CD4-positive, CD25-positive, alpha-beta regulatory T cell (primary cell): ENCODE data around the gene CDK9. TPM values are rescaled to one million over a fixed set of nuclear protein-coding genes. Genes with fewer than 3 reads are reported as not detected.
A peak's percentile ranks its signal among the peaks of the same experiment; 100 is the strongest.

Experiments
- ATAC-seq, 2 donors: fragments of 150-1000 bp; cut with Tn5 transposase; one replicate each; pipeline ENCODE4 v1.10.0; 2021; ENCODE audit warnings: low read depth in 2 of 2, moderate number of reproducible peaks in 2 of 2, moderate library complexity in 1 of 2
- DNase-seq, 3 donors: peaks; one replicate each; pipeline versions ENCODE4 v3.0.0 to v3.0.0-alpha.2; 2012 to 2022; ENCODE audit warnings: mixed read lengths in 1 of 3
- H3K27ac ChIP-seq: one replicate; pipeline ENCODE4 v1.7.0; 2013; ENCODE audit warnings: mild to moderate bottlenecking, low read length; ENCODE audit not compliant: insufficient read depth, poor library complexity, severe bottlenecking
- H3K27me3 ChIP-seq: one replicate; pipeline ENCODE4 v1.7.0; 2013; ENCODE audit warnings: low read length; ENCODE audit not compliant: control insufficient read depth, insufficient read depth
- H3K36me3 ChIP-seq: one replicate; pipeline ENCODE4 v1.7.0; 2013; ENCODE audit warnings: mild to moderate bottlenecking, low read length, moderate library complexity; ENCODE audit not compliant: control insufficient read depth, insufficient read depth
- H3K4me1 ChIP-seq: 2 replicates; pipeline ENCODE4 v1.7.0; 2013; ENCODE audit warnings: mild to moderate bottlenecking, low read length; ENCODE audit not compliant: insufficient read depth, control insufficient read depth, poor library complexity, severe bottlenecking
- H3K4me3 ChIP-seq: one replicate; pipeline ENCODE4 v1.7.0; 2013; ENCODE audit warnings: low read depth, mild to moderate bottlenecking, low read length, moderate library complexity
- H3K9me3 ChIP-seq, 2 experiments: 1 replicate in 1 of 2; 2 replicates in 1 of 2; pipeline ENCODE4 v1.7.0; 2013; ENCODE audit warnings: low read length in 2 of 2, mild to moderate bottlenecking in 1 of 2, moderate library complexity in 1 of 2; ENCODE audit not compliant: control insufficient read depth in 2 of 2
- H3K27ac Mint-ChIP-seq, 3 donors: one replicate each; pipeline ENCODE4 v1.8.0; 2020 to 2022; ENCODE audit warnings: mild to moderate bottlenecking in 3 of 3, mixed read lengths in 3 of 3, moderate library complexity in 2 of 3
- H3K27me3 Mint-ChIP-seq: one replicate; pipeline ENCODE4 v1.8.0; 2022; ENCODE audit warnings: mild to moderate bottlenecking, mixed read lengths
- H3K36me3 Mint-ChIP-seq: one replicate; pipeline ENCODE4 v1.8.0; 2020; ENCODE audit warnings: mixed read lengths
- H3K4me1 Mint-ChIP-seq, 4 donors: one replicate each; pipeline ENCODE4 v1.8.0; 2020 to 2022; ENCODE audit warnings: mixed read lengths in 4 of 4, mild to moderate bottlenecking in 1 of 4
- H3K4me3 Mint-ChIP-seq, 4 donors: one replicate each; pipeline ENCODE4 v1.8.0; 2020 to 2022; ENCODE audit warnings: mild to moderate bottlenecking in 4 of 4, mixed read lengths in 4 of 4, moderate library complexity in 3 of 4
- H3K9me3 Mint-ChIP-seq, 7 donors: one replicate each; pipeline ENCODE4 v1.8.0; 2020 to 2022; ENCODE audit warnings: mixed read lengths in 7 of 7, mild to moderate bottlenecking in 3 of 7, moderate library complexity in 2 of 7
- polyA plus RNA-seq, 4 donors: library from polyadenylated mRNA; unstranded; fragments of 300-500 nt; fragmentation: Illumina TruSeq; gene quantifications; one replicate each; pipeline ENCODE4 v1.2.3, GENCODE V29; 2021
- total RNA-seq: library from RNA; stranded (reverse); gene quantifications from one replicate; pipeline ENCODE4 v1.2.3, GENCODE V29; 2022

Gene CDK9
- total RNA-seq = 89.3 TPM
- polyA plus RNA-seq = 10 to 100 TPM; 43.3 to 67.4 (median 53.3) TPM

DNA sequence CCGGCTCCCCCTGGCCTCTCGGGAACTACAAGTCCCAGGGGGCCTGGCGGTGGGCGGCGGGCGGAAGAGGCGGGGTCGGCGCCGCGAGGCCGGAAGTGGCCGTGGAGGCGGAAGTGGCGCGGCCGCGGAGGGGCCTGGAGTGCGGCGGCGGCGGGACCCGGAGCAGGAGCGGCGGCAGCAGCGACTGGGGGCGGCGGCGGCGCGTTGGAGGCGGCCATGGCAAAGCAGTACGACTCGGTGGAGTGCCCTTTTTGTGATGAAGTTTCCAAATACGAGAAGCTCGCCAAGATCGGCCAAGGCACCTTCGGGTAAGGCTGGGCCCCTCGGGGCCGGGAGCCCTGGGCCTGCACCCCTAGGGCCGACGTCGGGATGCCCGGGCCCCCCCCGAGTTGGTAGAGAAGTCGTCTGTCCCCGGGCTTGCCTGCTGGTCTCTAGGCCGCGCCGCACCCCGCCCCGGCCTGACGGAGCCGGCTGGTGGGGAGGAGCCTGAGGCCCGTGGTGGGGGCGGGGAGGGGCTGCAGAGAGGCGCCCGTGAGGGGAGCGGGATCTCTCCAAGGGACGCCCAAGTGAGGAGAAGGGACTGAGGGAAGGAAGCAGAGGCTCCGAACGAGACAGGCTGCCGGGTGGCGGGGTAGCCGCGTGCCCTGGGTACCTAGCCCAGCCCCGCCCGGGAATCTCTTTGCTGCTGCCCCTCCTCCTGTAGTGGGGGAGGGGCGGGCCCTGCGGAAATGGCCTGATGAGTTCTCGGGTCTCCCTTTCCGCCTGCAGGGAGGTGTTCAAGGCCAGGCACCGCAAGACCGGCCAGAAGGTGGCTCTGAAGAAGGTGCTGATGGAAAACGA is at the start of gene CDK9:
Gene CDK9 (plus strand): TSS at position 102 of the 840 bp plus-strand sequence. CDS start 115 bp downstream, at position 217.
- peak within 1 kb of the TSS; percentile 74 for H3K4me3 ChIP-seq
- H3K27me3 ChIP-seq = no peaks in the 10 kb centered on the region
- peak; percentile 68 for ATAC-seq
- no peaks in the 10 kb centered on the region for H3K9me3 ChIP-seq
- peak; percentile 87 to 94 (median 93) for DNase-seq
- H3K36me3 ChIP-seq = peaks cover 43% of the 10 kb centered on the region
- H3K4me1 Mint-ChIP-seq = peaks cover 8 to 72% (median 47%) of the 10 kb centered on the region in 4 donors
- H3K4me1 ChIP-seq = peaks cover 58% of the 10 kb centered on the region
- peak within 1 kb of the TSS; percentile 90 for H3K27ac ChIP-seq
- no peaks in the 10 kb centered on the region for H3K9me3 Mint-ChIP-seq
- H3K36me3 Mint-ChIP-seq = peaks cover 16% of the 10 kb centered on the region
- H3K27me3 Mint-ChIP-seq = no peaks in the 10 kb centered on the region
- H3K27ac Mint-ChIP-seq = peak within 1 kb of the TSS; percentile 96 to 98 (median 97)
- H3K4me3 Mint-ChIP-seq = peak within 1 kb of the TSS; percentile 92 to 100 (median 95)

DNA sequence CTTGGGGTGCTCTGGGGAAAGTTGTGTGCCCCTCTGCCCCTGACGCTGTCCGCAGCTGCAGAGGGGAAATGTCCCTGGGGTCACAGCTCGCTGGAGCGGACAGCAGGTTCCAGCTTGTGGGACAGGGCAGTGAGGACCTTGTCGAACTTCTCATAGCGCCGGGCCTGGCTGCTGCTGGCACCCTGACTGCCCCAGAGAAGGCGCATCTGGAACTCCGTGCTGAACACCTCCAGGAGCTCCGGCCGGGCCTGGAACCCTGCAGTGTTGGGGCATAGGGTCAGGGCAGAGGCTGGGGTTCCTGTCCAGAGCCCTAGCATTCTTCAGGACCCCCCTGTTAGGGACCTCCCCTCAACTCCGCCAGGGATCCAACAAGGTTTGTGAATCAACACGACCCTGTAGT is 47.2 kb upstream of the CDK9 start:
- Mint-ChIP-seq H3K36me3 (peaks cover 19% of the 10 kb centered on the region), H3K4me3 (no peak overlapping the region), H3K27ac (peak overlapping the region in 1 of 3 donors; percentile 78), H3K9me3 (no peaks in the 10 kb centered on the region), H3K4me1 (peaks cover 2 to 16% (median 10%) of the 10 kb centered on the region in 4 donors), H3K27me3 (no peaks in the 10 kb centered on the region)
- Histone ChIP-seq H3K9me3 (no peaks in the 10 kb centered on the region), H3K4me3 (no peak overlapping the region), H3K4me1 (peaks cover 15% of the 10 kb centered on the region), H3K27me3 (no peaks in the 10 kb centered on the region), H3K36me3 (peaks cover 46% of the 10 kb centered on the region), H3K27ac (no peak overlapping the region)
- ATAC-seq (no peak), DNase-seq (no peak)

DNA sequence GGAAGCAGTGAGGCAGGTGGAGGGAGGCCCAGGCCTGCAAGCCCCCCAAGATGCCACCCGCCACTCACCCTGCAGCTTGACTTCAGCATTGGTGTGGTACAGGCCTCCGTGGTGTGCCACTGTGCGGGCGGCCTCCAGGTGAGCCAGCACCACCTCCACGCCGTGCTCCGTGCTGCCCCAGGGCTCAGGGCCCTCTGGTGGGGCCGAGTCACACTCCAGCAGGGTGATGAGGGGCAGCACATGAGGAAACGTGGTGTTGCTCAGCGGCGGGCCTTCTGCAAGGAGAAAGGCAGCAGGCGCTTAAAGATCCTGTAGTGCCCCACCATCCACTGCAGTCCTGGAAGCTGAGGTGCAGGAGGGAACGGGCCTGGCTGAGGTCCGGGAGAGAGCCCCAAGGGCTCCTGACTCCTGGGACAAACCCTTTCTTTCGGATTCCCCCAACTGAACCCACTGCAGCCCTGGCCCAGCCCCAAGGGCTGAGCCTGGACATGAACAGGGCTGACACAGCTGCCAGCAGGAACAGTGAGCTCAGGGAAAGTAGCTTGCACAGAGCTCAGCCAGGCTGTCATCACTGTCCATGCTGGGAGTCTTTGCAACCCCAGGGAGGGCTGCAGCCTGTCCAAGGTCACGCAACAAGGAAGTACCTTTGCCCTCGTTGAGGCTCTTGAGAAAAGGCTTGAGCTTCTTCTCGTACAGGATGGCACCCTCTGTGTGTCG is 46.1 kb upstream of the CDK9 start:
- DNase-seq (no peak), ATAC-seq (no peak)
- peaks cover 0 to 6% (median 5%) of the 10 kb centered on the region in 4 donors for H3K4me1 Mint-ChIP-seq
- Histone ChIP-seq H3K4me3 (no peak overlapping the region), H3K9me3 (no peaks in the 10 kb centered on the region), H3K36me3 (peaks cover 54% of the 10 kb centered on the region), H3K4me1 (peaks cover 7% of the 10 kb centered on the region), H3K27ac (no peak overlapping the region), H3K27me3 (no peaks in the 10 kb centered on the region)
- no peaks in the 10 kb centered on the region for H3K9me3 Mint-ChIP-seq
- no peaks in the 10 kb centered on the region for H3K27me3 Mint-ChIP-seq
- H3K36me3 Mint-ChIP-seq = peaks cover 21% of the 10 kb centered on the region
- no peak overlapping the region for H3K4me3 Mint-ChIP-seq
- no peak overlapping the region for H3K27ac Mint-ChIP-seq

DNA sequence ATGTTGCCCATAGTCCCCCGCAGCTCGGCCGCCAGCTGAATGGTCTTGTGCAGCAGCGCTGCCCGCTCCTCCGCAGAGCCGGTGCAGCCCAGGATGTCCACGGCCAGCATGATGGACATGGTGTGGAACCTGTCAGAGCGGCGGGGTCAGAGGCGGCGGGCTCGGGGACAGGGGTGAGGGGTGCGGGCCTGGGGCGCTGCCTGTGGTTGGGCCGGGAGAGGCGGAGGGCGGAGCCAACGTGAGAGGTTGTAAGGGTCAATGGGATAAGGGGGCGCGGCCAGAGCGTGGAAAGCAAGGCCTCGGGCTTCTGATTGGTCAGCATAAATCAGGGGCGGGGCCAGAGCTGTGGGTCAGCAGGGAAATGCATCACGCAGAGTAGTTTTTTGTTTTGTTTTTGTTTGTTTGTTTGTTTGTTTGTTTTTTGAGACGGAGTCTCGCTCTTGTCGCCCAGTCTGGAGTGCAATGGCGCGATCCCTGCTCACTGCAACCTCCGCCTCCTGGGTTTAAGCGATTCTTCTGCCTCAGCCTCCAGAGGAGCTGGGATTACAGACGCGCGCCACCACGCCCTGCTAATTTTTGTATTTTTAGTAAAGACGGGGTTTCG is 43.9 kb upstream of the CDK9 start:
- no peak overlapping the region for H3K27ac Mint-ChIP-seq
- H3K4me1 ChIP-seq = no peaks in the 10 kb centered on the region
- ATAC-seq (no peak), DNase-seq (no peak)
- H3K4me3 ChIP-seq = no peak overlapping the region
- H3K9me3 ChIP-seq = no peaks in the 10 kb centered on the region
- peaks cover 0 to 6% (median 2%) of the 10 kb centered on the region in 4 donors for H3K4me1 Mint-ChIP-seq
- no peaks in the 10 kb centered on the region for H3K27me3 Mint-ChIP-seq
- H3K4me3 Mint-ChIP-seq = no peak overlapping the region
- peaks cover 70% of the 10 kb centered on the region for H3K36me3 ChIP-seq
- no peaks in the 10 kb centered on the region for H3K9me3 Mint-ChIP-seq
- no peak overlapping the region for H3K27ac ChIP-seq
- H3K27me3 ChIP-seq = no peaks in the 10 kb centered on the region
- H3K36me3 Mint-ChIP-seq = peaks cover 21% of the 10 kb centered on the region

DNA sequence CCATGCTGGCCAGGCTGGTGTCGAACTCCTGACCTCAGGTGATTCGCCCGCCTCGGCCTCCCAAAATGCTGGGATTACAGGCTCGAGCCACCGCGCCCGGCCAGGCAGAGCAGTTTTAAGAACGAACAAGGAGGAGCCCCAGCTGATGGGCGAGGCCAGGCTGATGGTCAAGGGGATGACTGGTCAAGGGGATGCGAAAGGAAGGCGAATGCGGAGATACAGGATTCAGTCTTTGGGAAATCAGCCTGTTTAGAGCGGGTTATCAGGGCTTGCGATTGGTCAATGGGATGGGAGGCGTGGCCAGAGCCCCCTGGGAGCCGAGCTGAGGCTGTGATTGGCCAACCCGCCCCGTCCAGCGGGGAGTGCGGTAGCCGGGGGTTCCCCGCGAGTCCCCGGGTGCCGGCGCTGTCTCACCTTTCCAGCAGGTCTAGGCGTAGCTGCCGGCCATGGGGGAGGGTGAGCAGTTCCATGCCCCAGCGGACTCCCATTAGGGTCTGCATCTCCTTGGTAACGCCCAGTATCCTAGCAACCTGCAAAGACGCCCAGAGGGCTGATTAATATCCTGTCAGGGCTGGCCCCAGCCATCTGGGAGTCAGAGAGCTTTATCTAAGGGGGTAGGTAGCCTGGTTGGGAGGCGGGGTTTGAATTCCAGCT is 43.3 kb upstream of the CDK9 start:
- H3K4me3 Mint-ChIP-seq = no peak overlapping the region
- no peaks in the 10 kb centered on the region for H3K9me3 Mint-ChIP-seq
- no peak overlapping the region for H3K27ac Mint-ChIP-seq
- Histone ChIP-seq H3K9me3 (no peaks in the 10 kb centered on the region), H3K36me3 (peaks cover 76% of the 10 kb centered on the region), H3K4me1 (no peaks in the 10 kb centered on the region), H3K27ac (no peak overlapping the region), H3K27me3 (no peaks in the 10 kb centered on the region), H3K4me3 (no peak overlapping the region)
- peaks cover 21% of the 10 kb centered on the region for H3K36me3 Mint-ChIP-seq
- no peak for DNase-seq
- ATAC-seq = no peak
- H3K27me3 Mint-ChIP-seq = no peaks in the 10 kb centered on the region
- peaks cover 0 to 7% (median 3%) of the 10 kb centered on the region in 4 donors for H3K4me1 Mint-ChIP-seq

DNA sequence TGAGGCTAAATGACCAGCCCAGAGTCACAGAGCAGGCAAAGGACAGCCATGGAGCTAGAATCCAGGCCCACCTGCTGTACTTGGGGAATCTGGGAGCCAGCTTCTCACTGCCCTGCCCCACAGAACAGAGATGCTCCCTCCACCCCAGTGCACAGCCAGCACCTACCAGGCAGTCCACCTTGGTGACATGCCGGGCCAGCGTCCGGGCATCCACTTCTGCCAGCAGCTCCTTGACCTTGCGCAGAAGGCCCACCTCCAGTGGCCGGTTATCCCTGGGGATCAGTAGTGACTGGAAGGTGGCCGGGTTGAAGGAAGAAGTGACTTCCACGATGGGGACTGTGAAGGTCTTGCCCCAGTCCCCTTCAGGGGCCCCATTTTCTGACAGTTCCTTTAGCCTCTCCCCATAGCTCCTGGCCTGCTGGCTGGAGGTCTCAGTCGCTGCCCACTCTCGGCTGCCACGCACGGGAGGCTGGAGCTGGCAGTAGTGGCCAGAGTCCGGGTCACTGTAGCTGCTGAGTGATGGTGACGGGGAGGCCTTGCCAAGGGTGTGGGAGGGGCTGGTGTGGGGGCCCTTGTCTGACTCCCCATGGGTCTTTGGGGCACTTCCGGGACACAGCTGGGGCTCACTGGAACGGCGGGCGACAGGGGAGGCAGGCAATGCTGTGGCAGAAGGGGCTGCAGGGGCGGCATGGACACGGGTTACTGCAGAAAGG is 41.3 kb upstream of the CDK9 start:
- ATAC-seq = no peak
- Mint-ChIP-seq H3K27ac (no peak overlapping the region), H3K36me3 (peaks cover 11% of the 10 kb centered on the region)

More for the DNA sequence above, 41.3 kb upstream of the CDK9 start:
- H3K4me1 Mint-ChIP-seq = peaks cover 0 to 7% (median under 1%) of the 10 kb centered on the region in 4 donors
- Histone ChIP-seq H3K27ac (no peak overlapping the region), H3K9me3 (no peaks in the 10 kb centered on the region), H3K4me3 (no peak overlapping the region), H3K36me3 (peaks cover 81% of the 10 kb centered on the region), H3K27me3 (no peaks in the 10 kb centered on the region), H3K4me1 (no peaks in the 10 kb centered on the region)
- no peaks in the 10 kb centered on the region for H3K27me3 Mint-ChIP-seq
- DNase-seq = no peak
- no peaks in the 10 kb centered on the region for H3K9me3 Mint-ChIP-seq
- no peak overlapping the region for H3K4me3 Mint-ChIP-seq
